Naive thymus-derived CD4-positive, alpha-beta T cell (primary cell): ENCODE measurements around the gene PARD3B. TPM values are rescaled to one million over a fixed set of nuclear protein-coding genes. Genes with fewer than 3 reads are reported as not detected.

Experiments used
- ATAC-seq: fragments of 150-1000 bp; cut with Tn5 transposase; 2 replicates; pipeline ENCODE4 v1.10.0; 2021; ENCODE audit warnings: mild to moderate bottlenecking, moderate library complexity
- CTCF ChIA-PET: fragments of 350-600 bp; sonication (Branson Sonifier 250); formaldehyde crosslinking; loops from one replicate; lab custom pipeline; 2021; ENCODE audit warnings: antibody characterized with exemption; lab: Charles Lee
- POLR2A ChIA-PET: fragments of 350-600 bp; sonication (Branson Sonifier 250); formaldehyde crosslinking; loops from one replicate; lab custom pipeline; 2021; ENCODE audit warnings: antibody characterized with exemption, inconsistent platforms; lab: Charles Lee
- DNase-seq, 9 donors: peaks; one replicate each; pipeline versions ENCODE4 v3.0.0 to v3.0.0-alpha.2; 2020 to 2022; ENCODE audit warnings: mixed read lengths in 1 of 9
- H3K27ac ChIP-seq: one replicate; pipeline ENCODE4 v1.7.0; 2013; ENCODE audit warnings: mild to moderate bottlenecking, low read depth, low read length, moderate library complexity
- H3K27me3 ChIP-seq, 2 donors: one replicate each; pipeline ENCODE4 v1.7.0; 2013; ENCODE audit warnings: low read length in 2 of 2, mild to moderate bottlenecking in 2 of 2, moderate library complexity in 2 of 2; ENCODE audit not compliant: control insufficient read depth in 2 of 2, insufficient read depth in 2 of 2
- H3K36me3 ChIP-seq, 3 experiments: 1 replicate in 2 of 3; 2 replicates in 1 of 3; pipeline ENCODE4 v1.7.0; 2013; ENCODE audit warnings: low read length in 3 of 3, mild to moderate bottlenecking in 3 of 3, moderate library complexity in 1 of 3; ENCODE audit not compliant: insufficient read depth in 3 of 3, control insufficient read depth in 2 of 3
- H3K4me1 ChIP-seq, 2 donors: one replicate each; pipeline ENCODE4 v1.7.0; 2013; ENCODE audit warnings: low read length in 2 of 2, mild to moderate bottlenecking in 2 of 2, moderate library complexity in 1 of 2; ENCODE audit not compliant: control insufficient read depth in 2 of 2, insufficient read depth in 2 of 2
- H3K4me3 ChIP-seq: 2 replicates; pipeline ENCODE4 v1.7.0; 2013; ENCODE audit warnings: mild to moderate bottlenecking, low read length
- H3K9me3 ChIP-seq, 3 experiments: 1 replicate in 2 of 3; 2 replicates in 1 of 3; pipeline ENCODE4 v1.7.0; 2013; ENCODE audit warnings: low read length in 3 of 3; ENCODE audit not compliant: control insufficient read depth in 2 of 3
- H3K27ac Mint-ChIP-seq, 9 donors: one replicate each; pipeline ENCODE4 v1.8.0; 2020 to 2022; ENCODE audit warnings: mixed read lengths in 9 of 9, mild to moderate bottlenecking in 8 of 9, moderate library complexity in 5 of 9, inconsistent platforms in 2 of 9
- H3K27me3 Mint-ChIP-seq, 5 donors: one replicate each; pipeline ENCODE4 v1.8.0; 2021 to 2022; ENCODE audit warnings: mixed read lengths in 5 of 5, mild to moderate bottlenecking in 1 of 5
- H3K36me3 Mint-ChIP-seq, 5 donors: one replicate each; pipeline ENCODE4 v1.8.0; 2020 to 2022; ENCODE audit warnings: mixed read lengths in 5 of 5, mild to moderate bottlenecking in 3 of 5, inconsistent platforms in 1 of 5
- H3K4me1 Mint-ChIP-seq, 7 donors: one replicate each; pipeline ENCODE4 v1.8.0; 2020 to 2022; ENCODE audit warnings: mixed read lengths in 7 of 7, mild to moderate bottlenecking in 3 of 7, inconsistent platforms in 1 of 7
- H3K4me3 Mint-ChIP-seq, 10 donors: one replicate each; pipeline ENCODE4 v1.8.0; 2020 to 2022; ENCODE audit warnings: mild to moderate bottlenecking in 10 of 10, mixed read lengths in 10 of 10, moderate library complexity in 6 of 10, inconsistent platforms in 2 of 10
- H3K9me3 Mint-ChIP-seq, 11 donors: one replicate each; pipeline ENCODE4 v1.8.0; 2020 to 2022; ENCODE audit warnings: mixed read lengths in 11 of 11, mild to moderate bottlenecking in 4 of 11, inconsistent platforms in 1 of 11, moderate library complexity in 1 of 11
- intact Hi-C, 2 donors: fragments of 100-400 bp; cut with micrococcal nuclease; formaldehyde crosslinking; loops; one replicate each; pipeline ENCODE4 v1.15.1; 2023
- polyA plus RNA-seq, 2 donors: library from polyadenylated mRNA; unstranded; fragments of 300-500 nt; fragmentation: Illumina TruSeq; gene quantifications; one replicate each; pipeline ENCODE4 v1.2.3, GENCODE V29; 2021
- total RNA-seq, 6 experiments: library from RNA in 5 of 6; stranded (reverse) in 5 of 6; gene quantifications; 1 replicate in 5 of 6; 2 replicates in 1 of 6; pipeline ENCODE4 v1.2.3 and lab custom pipeline; 2021 to 2026

Gene PARD3B
- total and polyA plus RNA-seq, 7 experiments from 2014 or later: 0.22 to 4.0 (median 0.87) TPM

GRCh38 chr2:205077159-205077558, 531.9 kb downstream of the PARD3B start:
- intact Hi-C loops: loop anchor here (1.0 to 5.0 kb wide), 9 partner anchors 18 to 605 kb away; partner anchors contain the start of gene NRP2 (in 1 of the 2)
- Histone ChIP-seq H3K4me1 (peaks cover 0 to 30% of the 10 kb centered on the region in 2 donors), H3K4me3 (no peak overlapping the region), H3K27me3 (no peaks in the 10 kb centered on the region), H3K36me3 (no peaks in the 10 kb centered on the region), H3K27ac (peak overlapping the region; percentile 72), H3K9me3 (no peaks in the 10 kb centered on the region)
- H3K4me1 Mint-ChIP-seq: peaks cover 23 to 82% (median 73%) of the 10 kb centered on the region in 7 donors
- DNase-seq (peak in 7 of 9 donors; percentile 41 to 85 (median 73)), ATAC-seq (peak; percentile 86)
- peak overlapping the region; percentile 81 to 99 (median 94) for H3K27ac Mint-ChIP-seq
- peaks cover 0 to 13% (median 3%) of the 10 kb centered on the region in 5 donors for H3K36me3 Mint-ChIP-seq
- peaks cover 0 to 7% (median 0%) of the 10 kb centered on the region in 11 donors for H3K9me3 Mint-ChIP-seq
- POLR2A ChIA-PET: no interaction called here
- H3K4me3 Mint-ChIP-seq: peak overlapping the region; percentile 38 to 81 (median 70)
- no peaks in the 10 kb centered on the region for H3K27me3 Mint-ChIP-seq
- CTCF ChIA-PET: no interaction called here

- no peaks in the 10 kb centered on the region for H3K27me3 Mint-ChIP-seq
- H3K4me3 Mint-ChIP-seq: peak overlapping the region in 4 of 10 donors; percentile 12 to 81 (median 54)
- no peaks in the 10 kb centered on the region for H3K9me3 ChIP-seq
- ChIA-PET CTCF (interaction anchor here (1.7 to 1.9 kb wide), 2 partner anchors 13 to 207 kb away, joined by 4 to 7 read pairs; no protein-coding TSS in a partner anchor), POLR2A (interaction anchor here (1.4 kb wide), 1 partner anchor 111 kb away, joined by 5 read pairs; no protein-coding TSS in a partner anchor)
- H3K4me3 ChIP-seq: no peak overlapping the region
- peak overlapping the region; percentile 72 for H3K27ac ChIP-seq
- H3K27ac Mint-ChIP-seq: peak overlapping the region; percentile 81 to 99 (median 94)
- peaks cover 0 to 8% (median 0%) of the 10 kb centered on the region in 5 donors for H3K36me3 Mint-ChIP-seq
- peaks cover 0 to 6% (median 0%) of the 10 kb centered on the region in 11 donors for H3K9me3 Mint-ChIP-seq
- H3K4me1 Mint-ChIP-seq: peaks cover 26 to 87% (median 79%) of the 10 kb centered on the region in 7 donors
- ATAC-seq (no peak), DNase-seq (no peak)
- H3K36me3 ChIP-seq: no peaks in the 10 kb centered on the region
- H3K27me3 ChIP-seq: no peaks in the 10 kb centered on the region
- intact Hi-C loops: loop anchor here (5.0 kb wide), 3 partner anchors 131 to 604 kb away; partner anchors contain the start of gene NRP2 (in 1 of the 2)
- H3K4me1 ChIP-seq: peaks cover 0 to 39% of the 10 kb centered on the region in 2 donors
Observed at GRCh38 chr2:205078762-205079161, 533.5 kb downstream of the PARD3B start.

- no peak overlapping the region for H3K4me3 ChIP-seq
- H3K9me3 ChIP-seq: no peaks in the 10 kb centered on the region
- POLR2A ChIA-PET: no interaction called here
- DNase-seq (peak in 1 of 9 donors; percentile 8), ATAC-seq (no peak)
- H3K4me3 Mint-ChIP-seq: peak overlapping the region in 4 of 10 donors; percentile 37 to 67 (median 48)
- intact Hi-C loops: loop anchor here (5.0 kb wide), 3 partner anchors 132 to 603 kb away; partner anchors contain the start of gene NRP2 (in 1 of the 2)
- H3K27me3 Mint-ChIP-seq: no peaks in the 10 kb centered on the region
- CTCF ChIA-PET: interaction anchor here (1.7 to 1.9 kb wide), 2 partner anchors 13 to 208 kb away, joined by 4 to 7 read pairs; no protein-coding TSS in a partner anchor
- H3K36me3 ChIP-seq: no peaks in the 10 kb centered on the region
- H3K27ac Mint-ChIP-seq: peak overlapping the region in 8 of 9 donors; percentile 91 to 99 (median 95)
- H3K36me3 Mint-ChIP-seq: peaks cover 0 to 8% (median 0%) of the 10 kb centered on the region in 5 donors
- H3K9me3 Mint-ChIP-seq: peaks cover 0 to 6% (median 0%) of the 10 kb centered on the region in 11 donors
- H3K4me1 ChIP-seq: peaks cover 0 to 39% of the 10 kb centered on the region in 2 donors
- no peaks in the 10 kb centered on the region for H3K27me3 ChIP-seq
- peak overlapping the region; percentile 72 for H3K27ac ChIP-seq
- H3K4me1 Mint-ChIP-seq: peaks cover 27 to 90% (median 83%) of the 10 kb centered on the region in 7 donors
Observed at GRCh38 chr2:205079173-205079572, 533.9 kb downstream of the PARD3B start.

- ChIA-PET CTCF (no interaction called here), POLR2A (no interaction called here)
- H3K27ac Mint-ChIP-seq: no peak overlapping the region
- H3K4me3 ChIP-seq: no peak overlapping the region
- no peaks in the 10 kb centered on the region for H3K9me3 ChIP-seq
- DNase-seq: no peak
- no peak for ATAC-seq
- no peak overlapping the region for H3K27ac ChIP-seq
- peaks cover 0 to 19% (median 0%) of the 10 kb centered on the region in 5 donors for H3K36me3 Mint-ChIP-seq
- H3K4me1 Mint-ChIP-seq: peaks cover 6 to 71% (median 57%) of the 10 kb centered on the region in 7 donors
- intact Hi-C loops: no loop called here
- no peaks in the 10 kb centered on the region for H3K27me3 Mint-ChIP-seq
- H3K27me3 ChIP-seq: no peaks in the 10 kb centered on the region
- peaks cover 0 to 18% of the 10 kb centered on the region in 2 donors for H3K4me1 ChIP-seq
- no peaks in the 10 kb centered on the region for H3K36me3 ChIP-seq
- no peak overlapping the region for H3K4me3 Mint-ChIP-seq
- H3K9me3 Mint-ChIP-seq: peaks cover 0 to 15% (median 0%) of the 10 kb centered on the region in 11 donors
Observed at GRCh38 chr2:205086662-205087061, 541.4 kb downstream of the PARD3B start.

GRCh38 chr2:205087862-205088261, 542.6 kb downstream of the PARD3B start:
- Mint-ChIP-seq H3K4me1 (peaks cover 13 to 74% (median 60%) of the 10 kb centered on the region in 7 donors), H3K4me3 (no peak overlapping the region), H3K36me3 (peaks cover 0 to 24% (median 3%) of the 10 kb centered on the region in 5 donors), H3K9me3 (peaks cover 0 to 24% (median 2%) of the 10 kb centered on the region in 11 donors), H3K27ac (no peak overlapping the region), H3K27me3 (no peaks in the 10 kb centered on the region)
- Histone ChIP-seq H3K9me3 (no peaks in the 10 kb centered on the region), H3K4me1 (peaks cover 0 to 22% of the 10 kb centered on the region in 2 donors), H3K27me3 (no peaks in the 10 kb centered on the region), H3K4me3 (no peak overlapping the region), H3K36me3 (no peaks in the 10 kb centered on the region), H3K27ac (no peak overlapping the region)
- ATAC-seq (no peak), DNase-seq (no peak)
- POLR2A ChIA-PET: interaction anchor here (0.8 to 1.0 kb wide), 2 partner anchors 12 to 27 kb away, joined by 3 read pairs; no protein-coding TSS in a partner anchor
- CTCF ChIA-PET: no interaction called here
- intact Hi-C loops: no loop called here

GRCh38 chr2:205089958-205090357, 544.7 kb downstream of the PARD3B start:
- Mint-ChIP-seq H3K36me3 (peaks cover 0 to 33% (median 3%) of the 10 kb centered on the region in 5 donors), H3K27me3 (no peaks in the 10 kb centered on the region), H3K4me3 (no peak overlapping the region), H3K27ac (peak overlapping the region in 1 of 9 donors; percentile 40), H3K4me1 (peaks cover 10 to 72% (median 50%) of the 10 kb centered on the region in 7 donors), H3K9me3 (peaks cover 0 to 24% (median 2%) of the 10 kb centered on the region in 11 donors)
- Histone ChIP-seq H3K9me3 (no peaks in the 10 kb centered on the region), H3K4me1 (peaks cover 0 to 23% of the 10 kb centered on the region in 2 donors), H3K27me3 (no peaks in the 10 kb centered on the region), H3K27ac (no peak overlapping the region), H3K36me3 (no peaks in the 10 kb centered on the region), H3K4me3 (no peak overlapping the region)
- intact Hi-C loops: no loop called here
- ChIA-PET POLR2A (no interaction called here), CTCF (no interaction called here)
- ATAC-seq (no peak), DNase-seq (no peak)
